Stomach (tissue), 9 donors: ENCODE data around the gene PCNT. TPM values are rescaled to one million over a fixed set of nuclear protein-coding genes. Genes with fewer than 3 reads are reported as not detected.
"Not testable (repeated sequence)": the region's sequence is repeated elsewhere in the genome, so short reads cannot be mapped to it uniquely, and the experiment has no call there.

ENCODE experiments used
- DNase-seq, 2 donors: peaks; one replicate each; pipeline versions ENCODE4 v3.0.0 to v3.0.0-alpha.2; 2013 to 2019
- H3K27ac ChIP-seq, 5 donors: fragments of 200-600 bp in 4 of 5; sonication (generic) in 4 of 5; one replicate each; pipeline ENCODE4 v1.5.1; 2013 to 2019; ENCODE audit warnings: mild to moderate bottlenecking in 1 of 5, moderate library complexity in 1 of 5
- H3K27me3 ChIP-seq, 3 donors: fragments of 200-600 bp; sonication (generic); one replicate each; pipeline ENCODE4 v1.5.1; 2017 to 2019; ENCODE audit warnings: mixed run types in 1 of 3
- H3K36me3 ChIP-seq, 4 donors: fragments of 200-600 bp; sonication (generic); 1 replicate in 3 of 4; 2 replicates in 1 of 4; pipeline ENCODE4 v1.5.1; 2016 to 2019
- H3K4me1 ChIP-seq, 4 donors: fragments of 200-600 bp; sonication (generic); one replicate each; pipeline ENCODE4 v1.5.1; 2016 to 2019
- H3K4me3 ChIP-seq, 4 donors: fragments of 200-600 bp; sonication (generic) in 3 of 4; one replicate each; pipeline ENCODE4 v1.5.1; 2016 to 2019; ENCODE audit warnings: mild to moderate bottlenecking in 1 of 4
- H3K9me3 ChIP-seq, 4 donors: fragments of 200-600 bp; sonication (generic); one replicate each; pipeline ENCODE4 v1.5.1; 2016 to 2019
- CTCF ChIP-seq, 7 experiments: fragments of 450-650 bp in 4 of 7; fragments of 200-600 bp in 3 of 7; sonication (generic) in 3 of 7; IDR thresholded peaks; one replicate each; pipeline ENCODE4 v1.5.1; 2016 to 2019; ENCODE audit warnings: antibody characterized with exemption in 7 of 7, control low read depth in 2 of 7, mild to moderate bottlenecking in 1 of 7
- EP300 ChIP-seq: sonication (generic); formaldehyde crosslinking; IDR thresholded peaks from one replicate; pipeline ENCODE4 v1.6.1; 2017; ENCODE audit warnings: antibody characterized with exemption
- POLR2A ChIP-seq, 4 donors: fragments of 450-650 bp; IDR thresholded peaks; one replicate each; pipeline ENCODE4 v1.6.1; 2016; ENCODE audit warnings: antibody characterized with exemption in 4 of 4, control low read depth in 2 of 4, mild to moderate bottlenecking in 1 of 4, moderate library complexity in 1 of 4
- POLR2AphosphoS5 ChIP-seq, 3 donors: sonication (generic); formaldehyde crosslinking; IDR thresholded peaks; one replicate each; pipeline ENCODE4 v1.6.1; 2016; ENCODE audit warnings: antibody characterized with exemption in 3 of 3
- WGBS, 5 donors: extraction: QIAGEN DNeasy Blood & Tissue Kit in 3 of 5; methylation state at CpG; one replicate each; pipeline versions ENCODE4 v1.1.5 to v1.1.7; 2013 to 2018; 5-methylcytosine and 5-hydroxymethylcytosine counted together
- intact Hi-C: fragments of 100-400 bp; cut with DNase I; formaldehyde crosslinking; loops from one replicate; pipeline ENCODE4 v1.15.1; 2023; ENCODE audit warnings: low total_unique reads
- polyA plus RNA-seq, 3 donors: library from polyadenylated mRNA; stranded (reverse); fragments of 200-250 nt; gene quantifications; one replicate each; pipeline ENCODE4 v1.2.3, GENCODE V29; 2013
- total RNA-seq, 5 donors: library from RNA; depleted of rRNA; stranded (reverse); fragments of >200 nt; gene quantifications; one replicate each; pipeline versions ENCODE4 v1.1.0 to v1.2.3, GENCODE V29; 2014 to 2016
- donor health status: healthy with polysubstance abuse.
- donor health status: Bipolar disorder and iron deficiency.
- donor health status: healthy.

The PCNT gene
- total and polyA plus RNA-seq, 8 donors: 4.7 to 133 (median 38.4) TPM

- Histone ChIP-seq H3K27me3 (no peaks in the 10 kb centered on the region), H3K27ac (no peak overlapping the region), H3K4me3 (no peak overlapping the region), H3K4me1 (no peaks in the 10 kb centered on the region), H3K9me3 (no peaks in the 10 kb centered on the region), H3K36me3 (peaks cover 64 to 100% (median 100%) of the 10 kb centered on the region in 4 donors)
- 86 to 90% (median 87%) methylated on average over 22 of the region's 22 CpGs for WGBS, 5 donors
- no peak for DNase-seq
- TF ChIP-seq CTCF (IDR thresholded peaks at IDR 0.05) (no peak), POLR2AphosphoS5 (IDR thresholded peaks at IDR 0.05) (no peak), POLR2A (IDR thresholded peaks at IDR 0.05) (no peak), EP300 (no peak)
- intact Hi-C loops: no loop called here
Measured at GRCh38 chr21:46431884-46432488, 108.0 kb downstream of the PCNT start.

- H3K27me3 ChIP-seq, H3K4me3 ChIP-seq, intact Hi-C loops, H3K9me3 ChIP-seq, H3K4me1 ChIP-seq, H3K27ac ChIP-seq, DNase-seq: not testable (repeated sequence)
- H3K36me3 ChIP-seq: peaks cover 64 to 100% (median 100%) of the 10 kb centered on the region in 4 donors
- 83 to 93% (median 92%) methylated on average over 11 of the region's 11 CpGs for WGBS, 5 donors
Measured at GRCh38 chr21:46433116-46433515, 109.2 kb downstream of the PCNT start.

GRCh38 chr21:46434322-46434958 is 110.5 kb downstream of the PCNT start:
- intact Hi-C loops: no loop called here
- Histone ChIP-seq H3K27ac (no peak overlapping the region), H3K4me1 (no peaks in the 10 kb centered on the region), H3K4me3 (no peak overlapping the region), H3K36me3 (peaks cover 59 to 100% (median 100%) of the 10 kb centered on the region in 4 donors), H3K9me3 (no peaks in the 10 kb centered on the region), H3K27me3 (no peaks in the 10 kb centered on the region)
- TF ChIP-seq EP300 (no peak), POLR2AphosphoS5 (IDR thresholded peaks at IDR 0.05) (no peak), POLR2A (IDR thresholded peaks at IDR 0.05) (no peak), CTCF (IDR thresholded peaks at IDR 0.05) (no peak)
- WGBS, 5 donors: 92 to 99% (median 96%) methylated on average over 21 to 23 of the region's 23 CpGs
- no peak for DNase-seq

- intact Hi-C loops: no loop called here
- H3K27me3 ChIP-seq: no peaks in the 10 kb centered on the region
- H3K4me3 ChIP-seq: no peak overlapping the region
- 94 to 98% (median 97%) methylated on average over 15 to 29 of the region's 29 CpGs for WGBS, 5 donors
- no peaks in the 10 kb centered on the region for H3K9me3 ChIP-seq
- DNase-seq: no peak
- no peak for TF ChIP-seq EP300
- peaks cover 58 to 100% (median 100%) of the 10 kb centered on the region in 4 donors for H3K36me3 ChIP-seq
- H3K27ac ChIP-seq: no peak overlapping the region
- H3K4me1 ChIP-seq: no peaks in the 10 kb centered on the region
Measured at GRCh38 chr21:46435786-46436227, 111.9 kb downstream of the PCNT start.

- intact Hi-C loops: no loop called here
- H3K4me1 ChIP-seq: no peaks in the 10 kb centered on the region
- no peak overlapping the region for H3K4me3 ChIP-seq
- no peaks in the 10 kb centered on the region for H3K9me3 ChIP-seq
- H3K27ac ChIP-seq: no peak overlapping the region
- peaks cover 58 to 100% (median 100%) of the 10 kb centered on the region in 4 donors for H3K36me3 ChIP-seq
- TF ChIP-seq CTCF (IDR thresholded peaks at IDR 0.05): no peak
- no peak for TF ChIP-seq POLR2A (IDR thresholded peaks at IDR 0.05)
- no peak for TF ChIP-seq POLR2AphosphoS5 (IDR thresholded peaks at IDR 0.05)
- no peak for TF ChIP-seq EP300
- WGBS, 5 donors: 87 to 94% (median 91%) methylated on average over 15 of the region's 15 CpGs
- no peaks in the 10 kb centered on the region for H3K27me3 ChIP-seq
- DNase-seq: no peak
Measured at GRCh38 chr21:46436621-46437020, 112.7 kb downstream of the PCNT start.
